Activated CD8-positive, alpha-beta T cell treated with anti-CD3 and anti-CD28 coated beads for 36 hours (primary cell): ENCODE data around the gene TRIM5. TPM values are rescaled to one million over a fixed set of nuclear protein-coding genes. Genes with fewer than 3 reads are reported as not detected.

Experiments
- ATAC-seq: fragments of 200-7000 bp; cut with Tn5 transposase; one replicate; pipeline ENCODE4 v1.10.0; 2021; ENCODE audit warnings: mild to moderate bottlenecking, moderate library complexity
- CTCF ChIA-PET: fragments of 350-600 bp; sonication (Branson Sonifier 250); formaldehyde crosslinking; loops from one replicate; lab custom pipeline; 2021; ENCODE audit warnings: antibody characterized with exemption; lab: Charles Lee
- POLR2A ChIA-PET: fragments of 350-600 bp; sonication (Branson Sonifier 250); formaldehyde crosslinking; loops from one replicate; lab custom pipeline; 2021; ENCODE audit warnings: antibody characterized with exemption; lab: Charles Lee
- DNase-seq: peaks from one replicate; pipeline ENCODE4 v3.0.0-alpha.2; 2020
- H3K27ac Mint-ChIP-seq: one replicate; pipeline ENCODE4 v1.8.0; 2021; ENCODE audit warnings: mild to moderate bottlenecking, mixed read lengths
- H3K27me3 Mint-ChIP-seq: one replicate; pipeline ENCODE4 v1.8.0; 2021; ENCODE audit warnings: mixed read lengths
- H3K36me3 Mint-ChIP-seq: one replicate; pipeline ENCODE4 v1.8.0; 2021; ENCODE audit warnings: low read depth, mixed read lengths
- H3K4me1 Mint-ChIP-seq: one replicate; pipeline ENCODE4 v1.8.0; 2021; ENCODE audit warnings: low read depth, mixed read lengths
- H3K4me3 Mint-ChIP-seq: one replicate; pipeline ENCODE4 v1.8.0; 2021; ENCODE audit warnings: mild to moderate bottlenecking, moderate library complexity, mixed read lengths
- H3K9me3 Mint-ChIP-seq: one replicate; pipeline ENCODE4 v1.8.0; 2021; ENCODE audit warnings: mixed read lengths
- intact Hi-C: fragments of 100-400 bp; cut with micrococcal nuclease; formaldehyde crosslinking; loops from one replicate; pipeline ENCODE4 v1.10.0; 2022
- total RNA-seq, 2 experiments: library from RNA; stranded (reverse); gene quantifications; one replicate each; pipeline ENCODE4 v1.2.3, GENCODE V29; 2021
- TF ChIP-seq, protein P1 (sequence below): fragments of 200-600 bp; IDR thresholded peaks from one replicate; pipeline ENCODE4 v1.8.0; 2022; ENCODE audit warnings: antibody characterized with exemption, mild to moderate bottlenecking

Gene TRIM5
- total RNA-seq, 2 experiments from 2014 or later: 21.5 TPM

DNA sequence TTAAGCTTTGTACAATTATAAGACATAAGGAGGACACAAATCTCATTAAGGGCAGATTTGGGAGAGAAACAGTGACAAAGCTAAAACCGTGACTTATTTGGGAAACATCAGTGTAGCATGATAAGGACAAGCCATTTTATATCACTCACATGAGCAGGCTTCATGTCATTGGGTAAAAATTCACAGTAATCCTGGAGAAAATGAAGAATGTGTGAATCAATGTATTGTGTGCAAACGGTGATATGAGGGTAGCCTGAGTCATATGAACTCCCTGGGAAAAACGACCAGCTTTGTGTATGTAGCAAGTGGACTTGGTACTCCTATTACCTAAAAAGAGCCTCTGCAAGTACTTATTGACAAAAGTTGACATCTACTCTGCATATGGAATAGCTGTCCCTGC is 66.1 kb downstream of the TRIM5 start:
- Mint-ChIP-seq H3K4me3 (no peak overlapping the region), H3K36me3 (no peaks in the 10 kb centered on the region), H3K27ac (no peak overlapping the region), H3K27me3 (no peaks in the 10 kb centered on the region), H3K4me1 (peaks cover 5% of the 10 kb centered on the region), H3K9me3 (no peaks in the 10 kb centered on the region)
- no peak for ATAC-seq
- intact Hi-C loops: no loop called here
- POLR2A ChIA-PET: no interaction called here
- no peak for DNase-seq
- TF ChIP-seq, protein P1, sequence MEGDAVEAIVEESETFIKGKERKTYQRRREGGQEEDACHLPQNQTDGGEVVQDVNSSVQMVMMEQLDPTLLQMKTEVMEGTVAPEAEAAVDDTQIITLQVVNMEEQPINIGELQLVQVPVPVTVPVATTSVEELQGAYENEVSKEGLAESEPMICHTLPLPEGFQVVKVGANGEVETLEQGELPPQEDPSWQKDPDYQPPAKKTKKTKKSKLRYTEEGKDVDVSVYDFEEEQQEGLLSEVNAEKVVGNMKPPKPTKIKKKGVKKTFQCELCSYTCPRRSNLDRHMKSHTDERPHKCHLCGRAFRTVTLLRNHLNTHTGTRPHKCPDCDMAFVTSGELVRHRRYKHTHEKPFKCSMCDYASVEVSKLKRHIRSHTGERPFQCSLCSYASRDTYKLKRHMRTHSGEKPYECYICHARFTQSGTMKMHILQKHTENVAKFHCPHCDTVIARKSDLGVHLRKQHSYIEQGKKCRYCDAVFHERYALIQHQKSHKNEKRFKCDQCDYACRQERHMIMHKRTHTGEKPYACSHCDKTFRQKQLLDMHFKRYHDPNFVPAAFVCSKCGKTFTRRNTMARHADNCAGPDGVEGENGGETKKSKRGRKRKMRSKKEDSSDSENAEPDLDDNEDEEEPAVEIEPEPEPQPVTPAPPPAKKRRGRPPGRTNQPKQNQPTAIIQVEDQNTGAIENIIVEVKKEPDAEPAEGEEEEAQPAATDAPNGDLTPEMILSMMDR: no peak
- CTCF ChIA-PET: no interaction called here

Other genes starting within 250 kb of the TRIM5 start
- gene OR51I1, start 243.6 kb downstream of the TRIM5 start, total RNA-seq: not detected
- gene OR51I2, start 235.8 kb downstream of the TRIM5 start, total RNA-seq: not detected
- not detected for gene OR52D1, start 196.4 kb downstream of the TRIM5 start, total RNA-seq
- not detected for gene UBQLN3, start 175.1 kb downstream of the TRIM5 start, total RNA-seq
- gene UBQLNL, start 168.4 kb downstream of the TRIM5 start, total RNA-seq: under 1 TPM in 1 of 2 experiments, not detected in 1; 0.25 TPM
- not detected for gene OR52H1, start 136.5 kb downstream of the TRIM5 start, total RNA-seq
- not detected for gene OR52B6, start 104.2 kb downstream of the TRIM5 start, total RNA-seq
- gene TRIM6, start 88.4 kb downstream of the TRIM5 start, total RNA-seq: under 1 TPM; 0.32 to 0.47 TPM
- gene TRIM34, start 60.1 kb downstream of the TRIM5 start, total RNA-seq: 1 to 10 TPM; 8.5 to 9.3 TPM
- gene TRIM22, start 4.7 kb upstream of the TRIM5 start, total RNA-seq: 100 to 1,000 TPM; 138 to 149 TPM
- under 1 TPM in 1 of 2 experiments, not detected in 1; 0.25 TPM for gene OR56B1, start 51.4 kb upstream of the TRIM5 start, total RNA-seq
- gene OR52N4, start 69.2 kb upstream of the TRIM5 start, total RNA-seq: 1 to 10 TPM in 1 of 2 experiments, under 1 TPM in 1; 0.47 to 1.1 TPM
- gene OR52N5, start 98.3 kb upstream of the TRIM5 start, total RNA-seq: not detected
- not detected for gene OR52N1, start 106.2 kb upstream of the TRIM5 start, total RNA-seq
- gene OR52N2, start 123.8 kb upstream of the TRIM5 start, total RNA-seq: not detected
- gene OR52E6, start 156.8 kb upstream of the TRIM5 start, total RNA-seq: not detected
- gene OR52E8, start 172.6 kb upstream of the TRIM5 start, total RNA-seq: not detected
- gene OR52E4, start 195.6 kb upstream of the TRIM5 start, total RNA-seq: not detected
- not detected for gene OR52E5, start 208.1 kb upstream of the TRIM5 start, total RNA-seq